Central memory CD4-positive, alpha-beta T cell (primary cell): Measurements from ENCODE around the gene FMNL2.

Experiments
- DNase-seq: peaks from one replicate; pipeline ENCODE4 v3.0.0; 2022

The FMNL2 gene

DNA sequence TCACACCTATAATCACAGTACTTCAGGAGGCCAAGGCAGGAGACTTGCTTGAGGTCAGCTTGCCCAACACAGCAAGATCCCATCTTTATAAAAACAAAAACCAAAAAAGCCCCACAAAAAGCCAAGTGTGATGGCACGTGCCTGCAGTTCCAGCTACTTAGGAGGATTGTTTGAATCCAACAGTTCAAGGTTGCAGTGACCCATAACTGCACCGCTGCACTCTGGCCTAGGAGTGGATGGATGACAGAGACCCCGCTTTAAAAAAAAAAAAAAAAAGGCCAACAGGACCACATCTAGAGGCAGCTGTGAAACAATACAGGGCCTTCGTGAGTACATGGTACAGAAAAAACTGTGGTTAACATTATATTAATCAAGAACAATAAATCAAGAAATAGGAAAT, 326.1 kb downstream of the FMNL2 start:
- DNase-seq: no peak

DNA sequence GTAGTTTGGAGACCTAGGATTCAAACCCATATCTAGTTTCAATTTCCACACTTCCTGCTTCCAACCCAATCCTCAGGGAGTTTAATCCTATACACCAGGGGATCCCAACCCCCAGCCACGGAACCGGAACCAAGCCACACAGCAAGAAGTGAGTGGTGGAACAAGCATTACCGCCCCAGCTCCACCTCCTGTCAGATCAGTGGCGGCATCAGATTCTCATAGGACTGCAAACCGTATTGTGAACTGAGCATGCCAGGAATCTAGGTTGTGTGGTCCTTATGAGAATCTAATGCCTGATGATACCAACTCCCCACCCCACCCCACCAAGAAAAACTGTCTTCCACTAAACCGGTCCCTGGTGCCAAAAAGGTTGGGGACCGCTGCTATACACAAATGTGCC, 329.8 kb downstream of the FMNL2 start:
- DNase-seq: no peak

DNA sequence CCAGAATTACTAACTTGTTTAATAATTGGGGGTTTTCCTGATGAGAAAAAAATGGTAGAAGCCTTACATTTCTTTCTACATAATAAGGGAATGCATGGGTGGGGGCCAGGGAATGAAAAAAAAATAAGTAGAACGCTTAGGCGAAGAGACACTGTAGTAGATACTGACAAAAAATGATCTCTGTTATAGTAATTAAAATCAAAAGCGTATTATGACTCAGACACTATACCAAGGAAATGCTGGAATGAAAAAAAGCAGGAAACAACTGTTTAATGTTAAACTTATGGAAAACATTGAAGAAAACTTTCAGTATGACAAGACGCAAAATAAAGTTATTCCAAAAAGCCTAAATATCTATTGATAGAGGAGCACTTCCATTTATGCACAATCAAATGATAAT, 339.4 kb downstream of the FMNL2 start:
- no peak for DNase-seq

DNA sequence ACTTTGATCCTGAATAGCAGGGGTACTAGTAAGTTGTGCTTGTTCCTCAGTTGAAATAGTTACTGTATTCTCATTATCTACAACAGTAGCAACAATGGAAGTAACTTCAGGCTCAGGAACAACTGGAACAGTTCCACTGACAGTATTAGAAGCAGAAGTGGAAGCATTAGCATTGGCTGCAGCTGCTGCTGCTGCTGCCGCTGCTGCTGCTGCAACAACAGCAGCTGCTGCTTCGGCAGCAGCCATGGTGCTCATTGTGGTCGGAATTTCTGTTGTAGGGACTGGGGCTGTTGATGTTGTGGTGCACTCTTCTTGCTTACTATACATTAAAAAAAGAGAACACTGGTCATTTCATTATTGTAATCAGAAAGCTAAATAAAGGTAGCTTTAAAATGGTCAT, 341.5 kb downstream of the FMNL2 start:
- no peak for DNase-seq

DNA sequence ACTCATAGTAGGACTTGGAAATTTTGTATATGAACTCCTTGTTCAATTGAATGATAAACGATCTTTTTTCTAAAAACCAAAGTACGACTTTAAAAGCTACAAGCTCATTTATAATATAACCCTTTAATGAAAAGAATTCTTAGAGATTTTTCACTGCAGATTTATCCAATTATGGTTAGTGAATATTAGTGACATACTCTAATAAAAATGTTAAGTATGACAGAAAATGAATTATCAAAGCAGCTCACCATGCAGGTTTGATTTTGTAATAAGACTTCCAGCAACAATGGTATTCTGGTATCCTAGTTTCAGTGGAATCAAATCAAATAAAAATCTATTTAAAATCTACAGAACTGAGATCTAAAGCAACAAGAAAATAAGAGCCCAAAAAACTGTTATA, 343.8 kb downstream of the FMNL2 start:
- DNase-seq: no peak

DNA sequence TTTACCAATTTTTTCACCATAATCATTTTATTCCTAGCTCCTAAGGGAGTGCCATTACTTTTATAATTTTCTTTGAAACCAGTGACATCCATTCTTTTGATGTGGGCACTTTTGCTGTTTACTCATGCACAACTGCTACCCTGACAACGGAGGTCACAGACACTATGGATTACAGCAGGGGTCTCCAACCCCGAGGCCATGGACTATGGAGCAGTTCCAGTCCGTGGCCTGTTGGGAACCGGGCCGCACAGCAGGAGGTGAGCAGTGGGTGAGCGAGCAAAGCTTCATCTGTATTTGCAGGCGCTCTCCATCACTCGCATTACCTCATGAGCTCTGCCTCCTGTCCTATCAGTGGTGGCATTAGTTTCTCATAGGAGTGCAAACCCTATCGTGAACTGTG, 347.7 kb downstream of the FMNL2 start:
- DNase-seq: no peak

DNA sequence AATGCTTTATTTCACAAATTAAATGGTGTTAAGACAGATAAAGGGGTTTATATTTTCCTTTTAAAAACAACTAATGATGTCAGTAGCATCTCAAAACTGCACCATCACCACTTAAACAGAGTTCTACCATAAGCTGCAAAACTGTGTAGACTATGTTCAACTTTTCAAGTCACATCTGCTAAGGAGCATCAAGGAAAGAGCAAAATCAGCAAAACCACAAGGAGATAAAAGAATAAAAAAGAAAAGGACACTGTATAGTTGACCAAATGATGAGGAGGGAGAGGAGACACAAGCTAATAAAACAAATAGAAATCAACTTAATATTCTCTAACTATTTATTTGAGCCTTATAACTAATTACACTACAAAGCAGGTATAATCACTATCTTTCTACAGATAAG, 348.4 kb downstream of the FMNL2 start:
- no peak for DNase-seq

DNA sequence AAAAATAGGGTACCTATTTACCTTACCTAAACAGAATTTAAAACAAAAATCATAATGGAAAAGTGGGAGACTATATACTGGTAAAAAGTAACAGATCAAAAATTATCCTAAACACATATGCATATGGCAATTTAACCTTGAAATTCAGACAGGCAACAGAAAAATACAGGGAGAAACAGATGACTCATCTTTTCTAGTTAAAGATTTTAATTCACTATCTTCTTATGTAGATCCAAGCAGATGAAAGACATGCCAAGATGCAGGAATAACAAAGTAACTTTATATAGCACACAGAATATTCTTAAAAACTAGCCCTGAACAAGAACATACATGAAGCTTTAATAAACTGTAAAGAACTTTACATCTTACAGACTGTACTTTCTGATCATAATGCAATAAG, 351.3 kb downstream of the FMNL2 start:
- no peak for DNase-seq

DNA sequence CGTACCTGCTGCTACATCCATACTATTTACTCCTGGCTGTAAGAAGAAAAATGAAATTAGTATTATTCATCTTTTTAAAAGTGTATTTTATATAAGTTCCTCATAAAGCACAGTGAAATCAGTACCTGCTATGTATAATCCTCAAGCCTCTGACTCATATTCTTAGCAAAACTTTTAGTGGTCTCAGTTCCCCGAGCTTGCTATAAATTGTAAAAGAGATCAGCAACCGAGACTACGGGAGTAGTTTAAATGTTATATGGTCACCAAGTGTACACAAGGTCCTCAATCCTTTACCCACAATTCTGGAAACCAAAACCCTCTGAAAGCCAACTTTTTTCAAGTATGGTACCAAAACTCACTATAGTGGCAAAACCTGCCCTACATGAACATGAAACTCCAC, 358.1 kb downstream of the FMNL2 start:
- no peak for DNase-seq

DNA sequence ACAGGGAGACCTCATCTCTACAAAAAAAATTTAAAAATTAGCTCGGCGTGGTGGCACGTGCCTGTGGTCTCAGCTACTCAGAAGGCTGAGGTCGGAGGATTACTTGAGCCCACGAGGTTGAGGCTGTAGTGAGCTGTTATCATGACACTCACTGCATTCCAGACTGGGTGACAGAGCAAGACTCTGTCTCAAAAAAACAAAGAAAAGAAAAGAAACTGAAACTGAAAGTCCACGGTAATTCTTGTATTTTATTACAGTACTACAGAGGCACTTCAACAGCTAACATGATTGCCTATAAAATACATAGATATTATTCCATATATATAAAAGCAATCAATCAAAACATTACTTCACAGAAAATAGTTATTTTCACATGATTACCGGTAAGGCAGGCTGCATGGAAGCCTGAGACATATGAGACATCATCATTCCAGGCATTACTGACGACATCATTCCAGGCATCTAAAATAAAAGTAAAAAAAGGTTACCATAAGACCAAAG, 359.2 kb downstream of the FMNL2 start:
- peak; percentile 8 for DNase-seq

DNA sequence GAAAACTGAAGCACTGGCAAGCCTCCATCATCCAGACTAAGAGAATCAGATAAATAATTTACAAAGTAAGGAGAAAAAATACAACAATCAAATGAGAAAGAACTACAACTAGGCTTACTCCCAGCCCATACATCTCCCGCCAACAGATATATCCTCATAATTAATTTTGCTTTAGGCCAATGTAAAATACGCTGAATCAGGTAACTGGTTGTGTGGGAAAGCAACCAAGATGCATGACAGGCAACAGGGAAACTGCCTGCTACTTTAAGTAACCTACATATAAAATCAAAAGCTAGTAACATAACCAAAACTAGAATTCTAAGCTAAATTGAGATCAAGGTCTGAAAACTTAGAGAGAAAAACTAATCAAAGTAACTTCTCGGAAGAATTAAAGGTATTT, 360.8 kb downstream of the FMNL2 start:
- no peak for DNase-seq

DNA sequence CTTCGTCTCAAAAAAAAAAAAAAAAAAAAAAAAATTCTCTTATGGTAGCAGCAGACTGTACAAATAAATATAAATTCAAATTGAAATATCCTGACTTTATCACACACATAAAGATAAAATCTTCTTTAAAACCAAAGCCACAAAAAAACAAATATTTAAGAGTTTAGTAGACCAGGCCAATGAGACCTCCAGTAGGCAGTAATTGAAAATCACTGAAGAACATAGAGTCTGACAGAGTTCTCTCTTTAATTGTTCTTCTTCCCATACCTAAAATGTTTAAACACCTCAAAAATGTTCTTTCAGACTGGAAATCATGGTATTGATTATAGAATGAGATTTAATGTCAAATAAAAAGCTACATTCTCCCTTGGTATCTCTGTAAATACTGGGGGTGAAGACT, 361.5 kb downstream of the FMNL2 start:
- DNase-seq: no peak
